T-helper 17 cell (primary cell): ENCODE measurements around the gene LCNL1. TPM values are rescaled to one million over a fixed set of nuclear protein-coding genes. Genes with fewer than 3 reads are reported as not detected.

Experiments used
- ATAC-seq: fragments of 150-1000 bp; cut with Tn5 transposase; 2 replicates; pipeline ENCODE4 v1.10.0; 2021; ENCODE audit warnings: mild to moderate bottlenecking, moderate library complexity
- DNase-seq, 3 donors: peaks; one replicate each; pipeline versions ENCODE4 v3.0.0 to v3.0.0-alpha.2; 2020 to 2021
- H3K9me3 ChIP-seq: one replicate; pipeline ENCODE4 v1.7.0; 2013; ENCODE audit warnings: low read length, mild to moderate bottlenecking; ENCODE audit not compliant: control insufficient read depth, poor library complexity, severe bottlenecking
- H3K27ac Mint-ChIP-seq: one replicate; pipeline ENCODE4 v1.8.0; 2022; ENCODE audit warnings: mild to moderate bottlenecking, moderate library complexity, mixed read lengths
- H3K27me3 Mint-ChIP-seq: one replicate; pipeline ENCODE4 v1.8.0; 2022; ENCODE audit warnings: mixed read lengths
- H3K36me3 Mint-ChIP-seq: one replicate; pipeline ENCODE4 v1.8.0; 2022; ENCODE audit warnings: low read depth, mixed read lengths
- H3K4me1 Mint-ChIP-seq: one replicate; pipeline ENCODE4 v1.8.0; 2022; ENCODE audit warnings: mild to moderate bottlenecking, mixed read lengths
- H3K4me3 Mint-ChIP-seq: one replicate; pipeline ENCODE4 v1.8.0; 2022; ENCODE audit warnings: mild to moderate bottlenecking, moderate library complexity, mixed read lengths
- total RNA-seq, 4 donors: library from RNA in 2 of 4; stranded (reverse) in 2 of 4; gene quantifications; one replicate each; pipeline ENCODE4 v1.2.3 and lab custom pipeline; 2022 to 2026

Gene LCNL1
- total RNA-seq, 2 donors from 2014 or later = 0.96 to 2.9 TPM

- peak overlapping the region; percentile 29 for H3K27ac Mint-ChIP-seq
- ATAC-seq = no peak
- peak overlapping the region; percentile 33 for H3K4me3 Mint-ChIP-seq
- DNase-seq = no peak
- peaks cover 35% of the 10 kb centered on the region for H3K4me1 Mint-ChIP-seq
- H3K27me3 Mint-ChIP-seq = no peaks in the 10 kb centered on the region
- H3K9me3 ChIP-seq = no peaks in the 10 kb centered on the region
- no peaks in the 10 kb centered on the region for H3K36me3 Mint-ChIP-seq
Measured at GRCh38 chr9:136958898-136959850, 23.6 kb upstream of the LCNL1 start.

DNA sequence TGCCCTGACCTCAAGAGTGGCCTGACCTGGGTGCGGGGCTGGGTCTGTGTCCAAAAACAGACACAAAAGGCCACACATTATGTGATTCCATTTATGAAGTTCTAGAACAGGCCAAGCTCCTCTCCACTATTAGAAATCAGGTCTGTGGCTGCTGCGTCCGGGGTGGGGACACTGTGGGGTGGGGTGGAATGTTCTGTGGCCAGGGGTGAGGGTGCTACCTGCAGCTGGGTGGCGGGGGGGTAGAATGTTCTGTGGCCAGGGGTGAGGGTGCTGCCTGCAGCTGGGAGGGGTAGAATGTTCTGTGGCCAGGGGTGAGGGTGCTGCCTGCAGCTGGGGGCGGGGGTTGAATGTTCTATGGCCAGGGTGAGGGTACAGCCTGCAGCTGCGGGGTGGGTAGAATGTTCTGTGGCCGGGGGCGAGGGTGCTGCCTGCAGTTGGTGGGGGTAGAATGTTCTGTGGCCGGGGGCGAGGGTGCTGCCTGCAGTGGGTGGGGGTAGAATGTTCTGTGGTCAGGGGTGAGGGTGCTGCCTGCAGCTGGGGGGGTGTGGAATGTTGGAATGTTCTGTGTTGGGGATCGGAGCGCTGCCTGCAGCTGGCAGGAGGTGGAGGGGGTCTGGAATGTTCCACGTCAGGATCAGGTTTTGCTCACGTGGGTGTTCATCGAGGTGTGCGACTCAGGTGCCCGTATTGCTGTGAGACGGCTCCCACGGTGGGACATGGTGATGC, 22.4 kb upstream of the LCNL1 start:
- Mint-ChIP-seq H3K4me1 (peaks cover 36% of the 10 kb centered on the region), H3K27me3 (no peaks in the 10 kb centered on the region), H3K27ac (no peak overlapping the region), H3K4me3 (peak overlapping the region; percentile 73), H3K36me3 (no peaks in the 10 kb centered on the region)
- ATAC-seq (peak; percentile 81), DNase-seq (no peak)
- no peaks in the 10 kb centered on the region for H3K9me3 ChIP-seq

DNA sequence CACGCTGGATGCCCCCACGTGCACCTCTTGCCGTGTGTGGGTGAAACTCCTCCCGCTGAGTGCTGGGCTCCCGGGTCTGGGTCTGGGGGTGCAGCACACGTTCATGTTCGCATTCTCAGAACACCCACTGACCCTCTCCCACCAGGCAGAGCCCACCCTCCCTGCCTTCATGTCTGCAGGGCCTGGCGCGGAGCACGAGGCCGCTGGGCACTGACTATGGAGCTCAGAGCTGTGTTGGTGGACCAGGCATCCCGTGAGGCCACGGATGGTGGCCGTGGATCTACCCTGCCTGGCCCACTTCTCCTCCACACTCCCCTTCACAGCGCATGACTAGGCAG, 21.9 kb upstream of the LCNL1 start:
- Mint-ChIP-seq H3K4me3 (peak overlapping the region; percentile 73), H3K4me1 (peaks cover 40% of the 10 kb centered on the region), H3K27me3 (no peaks in the 10 kb centered on the region), H3K36me3 (no peaks in the 10 kb centered on the region), H3K27ac (no peak overlapping the region)
- no peaks in the 10 kb centered on the region for H3K9me3 ChIP-seq
- DNase-seq (no peak), ATAC-seq (no peak)

- Mint-ChIP-seq H3K4me1 (peaks cover 46% of the 10 kb centered on the region), H3K36me3 (no peaks in the 10 kb centered on the region), H3K4me3 (peak overlapping the region; percentile 50), H3K27ac (no peak overlapping the region), H3K27me3 (no peaks in the 10 kb centered on the region)
- ATAC-seq = no peak
- no peaks in the 10 kb centered on the region for H3K9me3 ChIP-seq
- no peak for DNase-seq
Measured at GRCh38 chr9:136961279-136962065, 21.3 kb upstream of the LCNL1 start.

DNA sequence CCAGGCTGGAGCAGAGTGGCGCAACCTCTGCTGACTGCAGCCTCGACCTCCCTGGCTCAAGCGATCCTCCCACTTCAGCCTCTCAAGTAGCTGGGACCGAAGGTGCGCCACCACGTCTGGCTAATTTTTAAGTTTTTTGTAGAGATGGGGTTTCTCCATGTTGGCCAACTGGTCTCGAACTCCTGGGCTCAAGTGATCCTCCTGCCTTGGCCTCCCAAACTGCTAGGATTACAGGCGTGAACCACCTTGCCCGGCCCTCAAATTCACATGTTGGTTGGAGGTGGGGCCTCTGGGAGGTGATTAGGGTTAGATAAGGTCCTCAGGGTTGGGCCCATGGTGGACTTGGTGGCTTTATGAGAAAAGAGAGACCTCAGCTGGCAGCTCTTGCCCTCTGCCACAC, 20.6 kb upstream of the LCNL1 start:
- Mint-ChIP-seq H3K4me1 (peaks cover 46% of the 10 kb centered on the region), H3K4me3 (no peak overlapping the region)

GRCh38 chr9:136962701-136963248, 20.0 kb upstream of the LCNL1 start:
- H3K4me1 Mint-ChIP-seq = peaks cover 48% of the 10 kb centered on the region
- H3K9me3 ChIP-seq = no peaks in the 10 kb centered on the region
- H3K27ac Mint-ChIP-seq = peak overlapping the region; percentile 45
- no peaks in the 10 kb centered on the region for H3K36me3 Mint-ChIP-seq
- no peak for ATAC-seq
- no peak for DNase-seq
- no peaks in the 10 kb centered on the region for H3K27me3 Mint-ChIP-seq
- H3K4me3 Mint-ChIP-seq = peak overlapping the region; percentile 61

More for the DNA sequence above, 20.6 kb upstream of the LCNL1 start:
- DNase-seq (no peak), ATAC-seq (no peak)
- no peak overlapping the region for H3K27ac Mint-ChIP-seq
- H3K9me3 ChIP-seq = no peaks in the 10 kb centered on the region
- H3K36me3 Mint-ChIP-seq = no peaks in the 10 kb centered on the region
- no peaks in the 10 kb centered on the region for H3K27me3 Mint-ChIP-seq

- no peaks in the 10 kb centered on the region for H3K9me3 ChIP-seq
- Mint-ChIP-seq H3K36me3 (no peaks in the 10 kb centered on the region), H3K27ac (peak overlapping the region; percentile 45), H3K4me1 (peaks cover 46% of the 10 kb centered on the region), H3K27me3 (no peaks in the 10 kb centered on the region), H3K4me3 (peak overlapping the region; percentile 19)
- DNase-seq = no peak
- no peak for ATAC-seq
Measured at GRCh38 chr9:136963341-136963740, 19.5 kb upstream of the LCNL1 start.

GRCh38 chr9:136963751-136964150, 19.0 kb upstream of the LCNL1 start:
- ATAC-seq (no peak), DNase-seq (no peak)
- Mint-ChIP-seq H3K27me3 (no peaks in the 10 kb centered on the region), H3K4me3 (no peak overlapping the region), H3K4me1 (peaks cover 42% of the 10 kb centered on the region), H3K36me3 (no peaks in the 10 kb centered on the region), H3K27ac (no peak overlapping the region)
- H3K9me3 ChIP-seq = no peaks in the 10 kb centered on the region

- DNase-seq (no peak), ATAC-seq (no peak)
- peaks cover 37% of the 10 kb centered on the region for H3K4me1 Mint-ChIP-seq
- peak overlapping the region; percentile 73 for H3K4me3 Mint-ChIP-seq
- H3K27ac Mint-ChIP-seq = no peak overlapping the region
- no peaks in the 10 kb centered on the region for H3K27me3 Mint-ChIP-seq
- H3K9me3 ChIP-seq = no peaks in the 10 kb centered on the region
- no peaks in the 10 kb centered on the region for H3K36me3 Mint-ChIP-seq
Measured at GRCh38 chr9:136964171-136964689, 18.6 kb upstream of the LCNL1 start.

GRCh38 chr9:136964833-136965422, 17.9 kb upstream of the LCNL1 start:
- Mint-ChIP-seq H3K27me3 (no peaks in the 10 kb centered on the region), H3K36me3 (no peaks in the 10 kb centered on the region), H3K27ac (no peak overlapping the region), H3K4me1 (peaks cover 36% of the 10 kb centered on the region), H3K4me3 (peak overlapping the region; percentile 73)
- DNase-seq (no peak), ATAC-seq (no peak)
- H3K9me3 ChIP-seq = no peaks in the 10 kb centered on the region

GRCh38 chr9:136965771-136966484, 16.9 kb upstream of the LCNL1 start:
- DNase-seq (no peak), ATAC-seq (peak; percentile 57)
- peak overlapping the region; percentile 86 for H3K4me3 Mint-ChIP-seq
- H3K4me1 Mint-ChIP-seq = peaks cover 28% of the 10 kb centered on the region
- peak overlapping the region; percentile 93 for H3K27ac Mint-ChIP-seq
- H3K27me3 Mint-ChIP-seq = no peaks in the 10 kb centered on the region
- no peaks in the 10 kb centered on the region for H3K9me3 ChIP-seq
- H3K36me3 Mint-ChIP-seq = no peaks in the 10 kb centered on the region
